G401 (cell line): Measurements from ENCODE around the gene ZNF273. TPM values are rescaled to one million over a fixed set of nuclear protein-coding genes. Genes with fewer than 3 reads are reported as not detected.
A peak's percentile ranks its signal among the peaks of the same experiment; 100 is the strongest.
"Not testable (repeated sequence)": the region's sequence is repeated elsewhere in the genome, so short reads cannot be mapped to it uniquely, and the experiment has no call there.

Experiments used
- DNase-seq: peaks from one replicate; pipeline ENCODE4 v3.0.0-alpha.2; 2015; ENCODE audit warnings: low spot score
- in situ Hi-C: cut with HindIII; loops from 2 replicates; pipeline ENCODE4 v1.10.0; 2016; ENCODE audit warnings: low sequenced_read_pairs, mixed read lengths
- total RNA-seq: library from RNA; depleted of rRNA; stranded (reverse); fragments of >200 nt; shearing (Covaris generic); gene quantifications from 2 replicates; pipeline ENCODE4 v1.2.3, GENCODE V29; 2014

The ZNF273 gene
- total RNA-seq, 1 experiment from 2014 or later, result 8.8 TPM

DNA sequence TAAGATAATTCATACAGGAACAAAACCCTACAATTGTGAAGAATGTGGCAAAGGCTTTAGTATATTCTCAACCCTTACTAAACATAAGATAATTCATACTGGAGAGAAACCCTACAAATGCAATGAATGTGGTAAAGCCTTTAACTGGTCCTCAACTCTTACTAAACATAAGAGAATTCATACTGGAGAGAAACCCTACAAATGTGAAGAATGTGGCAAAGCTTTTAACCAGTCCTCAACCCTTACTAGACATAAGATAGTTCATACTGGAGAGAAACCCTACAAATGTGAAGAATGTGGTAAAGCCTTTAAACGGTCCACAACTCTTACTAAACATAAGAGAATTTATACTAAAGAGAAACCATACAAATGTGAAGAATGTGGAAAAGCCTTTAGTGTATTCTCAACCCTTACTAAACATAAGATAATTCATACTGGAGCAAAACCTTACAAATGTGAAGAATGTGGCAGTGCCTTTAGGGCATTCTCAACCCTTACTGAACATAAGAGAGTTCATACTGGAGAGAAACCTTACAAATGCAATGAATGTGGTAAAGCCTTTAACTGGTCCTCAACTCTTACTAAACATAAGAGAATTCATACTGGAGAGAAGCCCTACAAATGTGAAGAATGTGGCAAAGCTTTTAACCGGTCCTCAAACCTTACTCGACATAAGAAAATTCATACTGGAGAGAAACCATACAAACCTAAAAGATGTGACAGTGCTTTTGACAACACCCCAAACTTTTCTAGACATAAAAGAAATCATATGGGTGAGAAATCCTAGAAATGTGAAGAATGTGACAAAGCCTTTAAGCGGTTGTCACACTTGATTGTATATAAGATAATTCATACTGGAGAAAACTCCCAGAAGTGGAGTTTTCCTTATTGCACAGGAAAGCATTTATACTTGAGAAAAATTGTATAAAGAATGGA, 25.4 kb downstream of the ZNF273 start:
- DNase-seq, in situ Hi-C loops: not testable (repeated sequence)

GRCh38 chr7:64934478-64934877, 31.4 kb downstream of the ZNF273 start:
- in situ Hi-C loops, result no loop called here
- no peak for DNase-seq

DNA sequence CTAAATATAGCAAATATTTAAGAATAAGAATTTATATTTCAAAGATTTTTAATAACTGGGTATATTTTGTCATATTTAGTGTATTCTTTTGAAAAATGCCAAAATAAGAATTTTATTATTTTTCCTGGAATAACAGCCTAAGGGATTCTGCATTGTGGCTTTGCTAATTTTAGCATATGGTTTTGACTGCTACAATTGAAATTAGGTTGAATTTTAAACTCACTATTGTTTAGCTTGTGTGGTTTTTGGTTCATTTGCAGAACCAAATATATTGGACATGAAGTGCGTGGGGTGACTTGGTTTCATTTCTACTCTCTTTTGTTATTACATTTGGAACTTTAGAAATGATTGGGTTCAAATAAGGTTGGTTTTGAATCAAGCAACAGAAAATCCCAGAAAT, 35.5 kb downstream of the ZNF273 start:
- DNase-seq, result no peak
- in situ Hi-C loops, result no loop called here

DNA sequence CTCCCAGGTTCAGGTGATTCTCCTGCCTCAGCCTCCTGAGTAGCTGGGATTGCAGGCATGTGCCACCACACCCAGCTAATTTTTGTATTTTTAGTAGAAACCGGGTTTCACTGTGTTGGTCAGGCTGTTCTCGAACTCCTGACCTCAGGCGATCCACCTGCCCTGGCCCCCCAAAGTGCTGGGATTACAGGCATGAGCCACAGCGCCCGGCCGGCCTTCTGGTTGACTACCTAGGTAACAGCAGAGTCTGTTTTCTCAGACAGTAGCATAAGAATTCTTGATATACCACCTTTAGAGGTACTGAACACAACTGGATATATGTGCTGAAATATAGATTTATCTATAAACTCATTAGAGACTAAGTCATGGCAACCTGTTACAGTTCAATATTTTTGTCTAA, 36.9 kb downstream of the ZNF273 start:
- in situ Hi-C loops, result not testable (repeated sequence)

DNA sequence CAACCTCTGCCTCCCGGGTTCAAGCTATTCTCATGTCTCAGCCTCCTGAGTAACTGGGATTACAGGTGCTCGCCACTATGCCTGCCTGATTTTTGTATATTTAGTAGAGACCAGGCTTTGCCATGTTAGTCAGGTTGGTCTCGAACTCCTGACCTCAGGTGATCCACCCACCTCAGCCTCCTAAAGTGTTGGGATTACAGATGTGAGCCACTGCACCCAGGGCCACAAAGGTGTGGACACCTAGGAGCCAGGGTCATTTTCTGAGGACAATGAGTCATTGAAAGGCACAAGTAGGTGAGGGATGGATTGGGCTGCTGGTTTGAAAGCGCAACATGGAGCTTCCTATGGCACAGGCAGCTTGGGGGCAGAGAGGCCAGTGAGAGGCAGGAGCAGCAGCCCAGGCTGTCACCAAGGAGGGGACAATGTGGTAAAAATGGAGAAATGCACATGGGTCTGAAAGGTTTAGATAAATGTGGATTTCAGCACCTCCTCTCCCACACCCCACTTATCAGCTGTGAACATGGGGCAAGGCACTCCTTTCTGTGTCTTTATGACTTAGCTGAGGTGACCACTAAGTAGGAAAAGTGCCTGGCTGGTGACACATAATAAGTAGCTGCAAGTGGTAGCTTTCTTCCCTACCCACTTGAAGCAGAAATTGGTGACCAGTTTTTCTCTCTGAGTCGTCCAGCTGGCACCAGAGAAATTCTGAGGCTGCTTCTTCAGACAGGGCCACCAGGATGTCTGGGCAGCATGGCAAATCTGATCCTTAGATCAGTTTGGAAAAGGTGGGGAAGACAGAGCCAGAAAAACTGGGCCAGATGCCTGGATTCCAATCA, 41.8 kb downstream of the ZNF273 start:
- in situ Hi-C loops, DNase-seq: not testable (repeated sequence)

More for the DNA sequence above, 36.9 kb downstream of the ZNF273 start:
- not testable (repeated sequence) for DNase-seq

DNA sequence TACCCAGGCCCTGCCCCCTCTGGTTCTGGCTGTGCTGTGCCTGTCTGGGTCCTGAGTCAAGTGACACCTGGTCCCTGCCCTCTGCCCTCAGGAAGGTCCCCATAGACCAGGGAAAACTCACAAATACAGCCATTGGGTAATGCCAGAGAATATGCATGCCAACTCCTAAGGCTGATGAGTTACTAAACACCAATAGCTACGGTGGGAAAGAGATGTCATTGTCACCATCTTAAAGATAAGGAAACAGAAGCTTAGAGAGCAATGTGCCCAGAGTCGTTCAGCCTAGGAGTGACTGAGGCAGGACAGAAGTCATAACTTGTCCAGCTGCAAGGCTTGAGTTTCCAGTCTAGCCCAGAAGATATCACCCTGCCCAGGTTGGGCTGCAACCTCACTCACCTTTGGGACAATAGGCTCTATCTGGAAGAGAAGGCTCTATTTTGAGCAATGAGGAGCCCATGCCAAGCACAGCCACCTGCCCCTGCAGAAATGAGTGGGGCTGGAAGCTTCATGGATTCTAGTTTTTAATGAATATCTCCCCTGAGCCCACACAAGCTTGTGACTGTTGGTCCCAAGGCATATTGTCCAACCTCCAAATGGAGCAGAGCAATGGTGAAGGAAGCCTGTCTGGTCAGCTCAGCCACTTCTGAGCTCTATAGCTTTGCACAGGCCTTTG, 42.6 kb downstream of the ZNF273 start:
- in situ Hi-C loops, result no loop called here
- peak; percentile 71 for DNase-seq

GRCh38 chr7:64946772-64947171, 43.7 kb downstream of the ZNF273 start:
- no peak for DNase-seq
- in situ Hi-C loops, result no loop called here

DNA sequence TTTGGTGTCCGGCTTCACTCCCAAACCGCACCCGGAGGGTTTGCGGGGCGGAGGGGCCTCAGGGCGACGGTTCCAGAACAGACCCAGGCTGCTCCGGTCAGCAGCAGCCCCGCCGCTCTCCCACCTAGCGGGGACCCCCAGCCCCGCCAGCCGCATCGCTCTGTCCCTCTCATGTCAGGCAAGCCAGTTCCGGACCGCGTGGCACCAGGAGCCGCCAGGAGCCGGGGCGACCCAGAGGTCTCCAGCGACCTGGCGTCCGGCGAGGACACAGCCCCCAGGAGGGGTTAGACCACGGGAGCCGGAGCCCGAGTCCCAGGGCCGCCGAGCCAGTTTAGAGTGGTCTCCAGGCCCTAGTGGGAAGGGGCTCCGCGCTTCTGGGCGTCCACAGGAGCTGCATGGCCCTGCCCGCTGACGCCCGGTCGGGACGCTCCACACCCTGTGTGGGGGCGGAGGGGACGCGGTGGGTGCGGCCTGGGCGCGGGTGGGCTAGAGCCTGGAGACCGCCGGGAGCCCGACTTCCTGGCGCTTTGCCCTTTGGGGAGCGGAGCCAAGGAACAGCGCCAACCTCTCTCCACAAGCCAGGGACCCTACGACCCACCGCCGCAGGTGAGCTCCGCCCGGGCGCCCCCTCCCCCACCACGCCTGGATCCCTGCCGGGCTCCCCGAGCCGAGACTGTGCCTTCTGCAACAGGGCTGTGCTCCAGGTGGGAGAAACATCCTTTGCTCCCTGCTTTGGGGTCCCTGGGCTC, 44.4 kb downstream of the ZNF273 start:
- DNase-seq, result no peak
- in situ Hi-C loops, result no loop called here

- in situ Hi-C loops, DNase-seq: not testable (repeated sequence)
These were observed 45.7 kb downstream of the ZNF273 start for GRCh38 chr7:64948774-64949173.

DNA sequence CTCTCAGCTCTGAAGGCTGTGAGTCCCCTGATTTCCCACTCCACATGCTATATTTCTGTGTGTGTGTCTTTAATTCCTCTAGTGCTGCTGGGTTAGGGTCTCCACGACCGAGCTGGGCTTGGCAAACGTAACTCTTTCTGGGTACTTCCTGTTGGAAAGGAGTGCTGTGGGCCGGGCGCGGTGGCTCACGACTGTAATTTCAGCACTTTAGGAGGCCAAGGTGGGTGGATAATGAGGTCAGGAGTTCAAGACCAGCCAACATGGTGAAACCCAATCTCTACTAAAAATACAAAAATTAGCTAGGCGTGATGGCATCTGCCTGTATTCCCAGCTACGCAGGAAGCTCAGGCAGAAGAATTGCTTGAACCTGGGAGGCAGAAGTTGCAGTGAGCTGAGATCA, 47.6 kb downstream of the ZNF273 start:
- DNase-seq, in situ Hi-C loops: not testable (repeated sequence)

DNA sequence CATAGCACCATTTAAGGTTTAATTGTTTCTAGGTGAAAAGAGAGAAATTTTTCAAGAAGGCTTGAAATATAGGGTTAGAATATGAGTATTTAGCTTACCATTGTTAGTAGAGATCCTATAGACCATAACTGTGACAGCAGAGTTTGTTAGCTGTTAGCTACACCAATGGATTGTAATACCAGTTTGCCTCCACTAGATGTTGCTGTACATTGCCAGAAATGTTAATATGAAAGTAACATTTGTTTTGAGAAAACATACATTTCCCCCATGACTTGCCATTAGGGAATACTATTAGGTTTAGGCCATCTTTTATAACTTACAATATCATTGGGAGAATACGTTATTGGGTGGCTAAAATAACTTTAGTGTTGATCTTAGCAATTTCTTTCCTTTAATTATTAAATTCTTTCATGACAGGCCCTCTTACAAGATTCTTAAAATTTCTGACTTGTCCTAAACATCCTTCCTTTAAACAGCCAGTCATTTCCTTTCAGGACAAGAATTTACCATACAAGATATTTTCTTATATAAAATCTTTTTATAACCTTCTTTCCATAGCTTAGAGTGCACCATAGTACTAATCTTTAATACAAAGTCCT, 48.3 kb downstream of the ZNF273 start:
- peak; percentile 61 for DNase-seq
- in situ Hi-C loops, result no loop called here

DNA sequence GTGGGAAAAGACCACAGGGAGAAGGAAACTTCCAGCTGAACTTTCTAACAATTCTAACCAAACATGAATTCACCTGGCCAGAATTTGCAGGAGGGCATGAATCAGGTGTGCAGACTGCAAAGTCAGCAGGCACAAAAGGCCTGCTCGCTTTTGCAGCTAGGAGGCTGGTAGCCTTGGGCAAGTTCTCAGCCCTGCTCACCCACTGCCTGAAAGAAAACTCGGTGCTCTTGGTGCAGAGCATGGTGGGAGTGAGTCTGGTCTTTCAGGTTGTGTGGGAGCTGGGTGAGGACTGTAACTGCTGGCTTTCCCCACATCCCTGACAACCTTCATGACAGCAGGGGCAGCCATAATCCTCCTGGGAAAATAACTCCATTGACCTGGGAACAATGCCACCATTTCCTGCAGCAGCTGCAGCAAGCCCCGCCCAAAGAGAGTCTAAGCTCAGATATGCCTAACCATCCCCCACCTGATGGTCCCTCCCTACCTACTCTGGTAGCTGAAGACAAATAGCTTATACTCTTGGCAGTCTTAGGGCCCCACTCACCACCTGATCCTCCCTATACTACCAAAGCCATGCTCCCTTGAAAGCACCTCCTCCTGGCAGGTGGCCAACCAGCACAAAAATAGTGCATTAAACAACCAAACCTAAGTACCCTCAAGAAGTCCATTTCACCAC, 56.1 kb downstream of the ZNF273 start:
- DNase-seq, result no peak
- in situ Hi-C loops, result no loop called here

DNA sequence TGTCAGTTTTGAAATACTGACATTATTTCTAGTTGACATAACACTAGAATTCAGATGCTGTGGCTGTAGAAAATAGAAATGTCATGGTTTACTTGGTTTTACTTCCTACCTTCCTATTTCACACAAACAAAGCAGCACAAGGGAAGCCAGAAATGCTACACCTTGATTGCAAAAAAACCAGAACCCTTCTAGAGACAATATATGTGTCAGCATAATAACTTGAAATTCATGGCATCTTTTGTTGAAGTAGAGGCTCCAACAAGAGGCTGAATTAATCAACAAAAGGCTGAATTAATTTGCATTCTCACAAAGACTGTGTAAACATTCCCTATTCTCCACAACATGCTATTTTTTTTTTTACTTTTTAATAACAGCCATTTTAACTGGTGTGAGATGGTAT, 62.5 kb downstream of the ZNF273 start:
- no peak for DNase-seq
- in situ Hi-C loops, result no loop called here

DNA sequence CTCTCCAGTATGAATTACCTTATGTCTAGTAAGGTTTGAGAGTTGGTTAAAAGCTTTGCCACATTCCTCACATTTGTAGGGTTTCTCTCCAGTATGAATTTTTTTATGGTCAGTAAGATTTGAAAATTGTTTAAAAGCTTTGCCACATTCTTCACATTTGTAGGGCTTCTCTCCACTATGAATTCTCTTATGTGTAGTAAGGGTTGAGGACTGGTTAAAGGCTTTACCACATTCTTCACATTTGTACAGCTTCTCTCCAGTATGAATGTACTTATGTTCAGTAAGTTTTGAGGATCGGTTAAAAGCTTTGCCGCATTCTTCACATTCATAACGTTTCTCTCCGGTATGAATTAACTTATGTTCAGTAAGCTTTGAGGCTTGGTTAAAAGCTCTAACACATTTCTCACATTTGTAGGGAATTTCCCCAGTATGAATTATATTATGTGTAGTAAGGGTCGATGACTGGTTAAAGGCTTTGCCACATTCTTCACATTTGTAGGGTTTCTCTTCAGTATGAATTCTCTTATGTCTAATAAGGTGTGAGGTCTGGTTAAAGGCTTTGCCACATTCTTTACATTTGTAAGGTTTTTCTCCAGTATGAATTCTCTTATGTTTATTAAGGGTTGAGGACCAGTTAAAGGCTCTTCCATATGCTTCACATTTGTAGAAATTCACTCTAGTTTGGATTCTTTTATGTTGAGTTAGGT, 75.6 kb downstream of the ZNF273 start:
- in situ Hi-C loops, result no loop called here

More for the DNA sequence above, 75.6 kb downstream of the ZNF273 start:
- no peak for DNase-seq
